Naive B cell (primary cell): ENCODE data around the gene INO80. TPM values are rescaled to one million over a fixed set of nuclear protein-coding genes. Genes with fewer than 3 reads are reported as not detected.

ENCODE experiments used
- ATAC-seq, 2 donors: fragments of 150-1000 bp; cut with Tn5 transposase; 2 replicates each; pipeline ENCODE4 v1.10.0; 2021; ENCODE audit warnings: low read depth in 2 of 2, mild to moderate bottlenecking in 2 of 2, moderate library complexity in 2 of 2
- DNase-seq: peaks from one replicate; pipeline ENCODE4 v3.0.0; 2022
- H3K27ac Mint-ChIP-seq, 6 donors: one replicate each; pipeline ENCODE4 v1.8.0; 2020 to 2022; ENCODE audit warnings: mild to moderate bottlenecking in 6 of 6, mixed read lengths in 6 of 6, moderate library complexity in 5 of 6, inconsistent platforms in 2 of 6
- H3K27me3 Mint-ChIP-seq, 3 donors: one replicate each; pipeline ENCODE4 v1.8.0; 2021 to 2022; ENCODE audit warnings: mixed read lengths in 3 of 3, mild to moderate bottlenecking in 1 of 3
- H3K36me3 Mint-ChIP-seq, 2 donors: one replicate each; pipeline ENCODE4 v1.8.0; 2020 to 2022; ENCODE audit warnings: mixed read lengths in 2 of 2, inconsistent platforms in 1 of 2, mild to moderate bottlenecking in 1 of 2
- H3K4me1 Mint-ChIP-seq, 3 donors: one replicate each; pipeline ENCODE4 v1.8.0; 2020 to 2022; ENCODE audit warnings: mixed read lengths in 3 of 3, inconsistent platforms in 1 of 3, mild to moderate bottlenecking in 1 of 3, moderate library complexity in 1 of 3
- H3K4me3 Mint-ChIP-seq, 8 donors: one replicate each; pipeline ENCODE4 v1.8.0; 2020 to 2022; ENCODE audit warnings: mild to moderate bottlenecking in 8 of 8, mixed read lengths in 8 of 8, moderate library complexity in 8 of 8, inconsistent platforms in 2 of 8
- H3K9me3 Mint-ChIP-seq, 7 donors: one replicate each; pipeline ENCODE4 v1.8.0; 2020 to 2022; ENCODE audit warnings: mixed read lengths in 7 of 7, mild to moderate bottlenecking in 5 of 7, inconsistent platforms in 2 of 7, moderate library complexity in 1 of 7
- polyA plus RNA-seq, 6 donors: library from polyadenylated mRNA; unstranded; fragments of 300-500 nt; fragmentation: Illumina TruSeq; gene quantifications; one replicate each; pipeline ENCODE4 v1.2.3, GENCODE V29; 2021; ENCODE audit warnings: low read depth in 6 of 6

The INO80 gene
- polyA plus RNA-seq, 6 donors from 2014 or later: 3.4 to 17.1 (median 7.5) TPM

GRCh38 chr15:40929660-40930429 is 186.2 kb downstream of the INO80 start:
- H3K36me3 Mint-ChIP-seq: peaks cover 0 to 8% of the 10 kb centered on the region in 2 donors
- peaks cover 44 to 60% (median 47%) of the 10 kb centered on the region in 3 donors for H3K4me1 Mint-ChIP-seq
- H3K9me3 Mint-ChIP-seq: peaks cover 0 to 2% (median 0%) of the 10 kb centered on the region in 7 donors
- peak overlapping the region in 1 of 6 donors; percentile 67 for H3K27ac Mint-ChIP-seq
- peaks cover 60 to 79% (median 79%) of the 10 kb centered on the region in 3 donors for H3K27me3 Mint-ChIP-seq
- DNase-seq (no peak), ATAC-seq (no peak)
- H3K4me3 Mint-ChIP-seq: peak overlapping the region; percentile 76 to 93 (median 88)

Other genes with a start within 250 kb of the INO80 start
- gene RHOV, start 242.0 kb downstream of the INO80 start, polyA plus RNA-seq: not detected
- gene VPS18, start 221.8 kb downstream of the INO80 start, polyA plus RNA-seq: 10 to 100 TPM; 21.2 to 33.6 (median 23.5) TPM
- gene DLL4, start 186.9 kb downstream of the INO80 start, polyA plus RNA-seq: not detected
- gene CHAC1, start 162.8 kb downstream of the INO80 start, polyA plus RNA-seq: under 1 TPM in 2 of 6 donors, not detected in 4; 0.22 to 0.73 TPM
- gene EXD1, start 114.5 kb upstream of the INO80 start, polyA plus RNA-seq: not detected
- 10 to 100 TPM in 5 of 6 donors, 1 to 10 TPM in 1; 8.9 to 27.0 (median 14.7) TPM for gene CHP1, start 115.0 kb upstream of the INO80 start, polyA plus RNA-seq
- 1 to 10 TPM in 4 of 6 donors, under 1 TPM in 1, not detected in 1; 0.96 to 2.2 (median 1.5) TPM for gene OIP5, start 216.3 kb upstream of the INO80 start, polyA plus RNA-seq
- gene NUSAP1, start 216.6 kb upstream of the INO80 start, polyA plus RNA-seq: 1 to 10 TPM in 5 of 6 donors, under 1 TPM in 1; 0.59 to 7.9 (median 6.4) TPM